Ramos (cell line): Measurements from ENCODE around the gene SSBP4.

Experiments used
- in situ Hi-C: fragments of 300-500 bp; cut with MboI; formaldehyde crosslinking; loops from one replicate; pipeline ENCODE4 v1.14.3; 2022; ENCODE audit warnings: low sequenced_read_pairs; ENCODE audit not compliant: unreplicated experiment

Gene SSBP4

DNA sequence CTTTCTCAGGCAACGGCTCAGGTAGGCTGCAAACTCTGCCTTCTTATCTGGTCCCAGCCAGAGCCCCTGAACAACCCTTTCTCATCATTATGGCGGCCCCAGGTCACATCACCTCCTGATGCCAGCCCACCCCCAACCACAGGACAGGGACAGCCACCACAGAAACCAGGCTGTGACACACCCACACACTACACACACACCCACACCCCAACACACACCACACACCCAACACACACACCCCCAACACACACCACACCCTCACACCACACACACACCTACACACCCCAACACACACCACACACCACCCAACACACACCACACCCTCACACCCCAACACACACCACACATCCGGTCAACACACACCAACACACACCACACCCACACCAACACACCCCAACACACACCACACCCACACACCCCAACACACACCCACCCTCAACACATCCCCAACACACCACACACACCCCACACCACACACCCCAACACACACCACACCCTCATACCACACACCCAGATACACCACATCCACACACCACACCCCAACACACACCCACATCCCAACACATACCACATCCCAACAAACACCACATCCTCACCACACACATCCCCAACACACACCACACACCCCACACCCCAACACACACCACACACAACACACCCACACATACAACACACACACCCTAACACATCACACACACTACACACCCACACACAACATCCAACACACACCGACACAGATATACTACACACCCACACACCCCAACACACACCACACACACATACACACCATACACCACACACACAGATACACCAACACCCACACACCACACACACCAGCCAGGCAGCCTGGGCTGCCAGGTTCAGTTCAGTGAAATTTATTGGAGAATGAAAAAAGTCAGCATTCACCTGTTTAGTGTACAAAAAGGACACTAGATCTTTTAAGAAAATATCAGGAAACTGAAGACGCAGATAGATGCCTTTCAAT is 22.9 kb downstream of the SSBP4 start:
- in situ Hi-C loops: no loop called here

DNA sequence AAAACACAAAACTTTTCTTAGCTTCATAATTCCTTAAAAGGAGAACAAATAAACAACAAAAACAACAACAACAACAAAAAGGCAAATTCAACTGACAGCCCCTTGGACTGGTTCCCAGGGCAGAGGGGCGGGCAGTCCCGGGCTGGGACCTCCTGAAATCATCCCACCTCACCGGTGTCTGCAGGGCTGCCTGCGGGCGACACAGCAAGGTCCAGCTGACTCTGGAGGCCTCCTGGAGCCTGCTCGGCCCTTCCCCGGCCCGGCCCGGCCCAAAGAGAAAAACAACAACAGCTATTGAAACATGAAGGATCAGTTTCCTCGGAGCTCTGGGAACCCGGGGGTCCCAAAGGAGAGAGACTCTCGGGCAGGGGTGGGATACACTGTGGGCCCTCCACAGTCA is 23.7 kb downstream of the SSBP4 start:
- in situ Hi-C loops: no loop called here

DNA sequence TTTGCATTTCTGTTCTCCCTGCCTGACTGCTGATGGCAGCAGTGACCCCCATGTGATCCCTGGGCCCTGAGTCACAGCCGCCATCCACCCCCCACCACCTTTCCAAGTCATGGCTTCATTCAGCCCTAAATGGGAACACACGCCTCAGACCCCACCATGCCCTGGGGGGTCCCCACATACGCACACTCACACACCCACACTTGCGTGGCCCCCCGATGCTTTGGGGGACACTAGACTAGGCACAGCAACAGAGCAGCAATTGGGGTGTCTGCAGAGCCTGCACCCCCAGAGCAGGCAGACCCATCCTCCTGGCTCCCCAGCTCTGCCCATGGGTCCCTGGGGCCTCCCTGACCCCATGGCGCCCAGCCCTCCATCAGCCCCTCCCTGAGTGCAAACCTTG is 24.2 kb downstream of the SSBP4 start:
- in situ Hi-C loops: no loop called here

DNA sequence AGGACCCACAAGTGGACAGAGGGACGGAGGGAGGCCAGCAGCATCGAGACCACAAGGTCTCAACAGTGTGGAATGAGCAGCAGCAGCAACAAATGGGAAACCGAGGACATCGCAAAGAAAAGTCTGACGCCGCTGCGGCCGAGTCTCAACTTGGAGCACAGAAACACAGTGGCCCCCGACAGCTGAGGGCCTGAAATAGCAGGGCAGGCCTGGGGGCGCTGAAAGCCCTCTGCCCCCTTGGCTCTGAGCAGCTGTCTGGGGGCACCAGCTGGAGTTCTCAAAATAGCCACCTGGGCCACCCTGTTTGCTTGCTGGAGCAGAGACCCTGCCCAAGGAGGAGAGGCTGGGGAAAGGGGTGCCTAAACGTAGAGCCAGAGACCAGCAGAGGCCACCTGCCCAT is 24.6 kb downstream of the SSBP4 start:
- in situ Hi-C loops: no loop called here

DNA sequence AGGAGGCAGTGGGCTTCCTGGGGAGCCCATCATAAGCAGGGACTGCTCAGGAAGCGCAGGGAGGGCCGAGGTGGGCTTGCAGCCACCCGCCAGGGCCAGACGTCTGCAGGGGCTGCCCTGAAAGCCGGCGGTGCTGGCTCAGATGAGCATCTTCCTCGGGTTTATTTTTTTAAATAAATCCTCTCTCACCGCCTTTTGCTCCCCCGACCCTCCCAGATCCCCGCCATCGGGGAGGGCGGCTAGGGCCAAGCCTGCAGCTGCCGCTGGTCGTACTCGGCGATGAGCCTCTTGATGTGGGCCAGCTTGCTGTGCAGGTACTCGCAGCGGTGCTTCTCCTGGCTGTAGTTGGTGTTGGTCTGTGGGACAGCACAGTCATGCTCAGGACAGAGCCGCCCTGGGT is 25.3 kb downstream of the SSBP4 start:
- in situ Hi-C loops: no loop called here

DNA sequence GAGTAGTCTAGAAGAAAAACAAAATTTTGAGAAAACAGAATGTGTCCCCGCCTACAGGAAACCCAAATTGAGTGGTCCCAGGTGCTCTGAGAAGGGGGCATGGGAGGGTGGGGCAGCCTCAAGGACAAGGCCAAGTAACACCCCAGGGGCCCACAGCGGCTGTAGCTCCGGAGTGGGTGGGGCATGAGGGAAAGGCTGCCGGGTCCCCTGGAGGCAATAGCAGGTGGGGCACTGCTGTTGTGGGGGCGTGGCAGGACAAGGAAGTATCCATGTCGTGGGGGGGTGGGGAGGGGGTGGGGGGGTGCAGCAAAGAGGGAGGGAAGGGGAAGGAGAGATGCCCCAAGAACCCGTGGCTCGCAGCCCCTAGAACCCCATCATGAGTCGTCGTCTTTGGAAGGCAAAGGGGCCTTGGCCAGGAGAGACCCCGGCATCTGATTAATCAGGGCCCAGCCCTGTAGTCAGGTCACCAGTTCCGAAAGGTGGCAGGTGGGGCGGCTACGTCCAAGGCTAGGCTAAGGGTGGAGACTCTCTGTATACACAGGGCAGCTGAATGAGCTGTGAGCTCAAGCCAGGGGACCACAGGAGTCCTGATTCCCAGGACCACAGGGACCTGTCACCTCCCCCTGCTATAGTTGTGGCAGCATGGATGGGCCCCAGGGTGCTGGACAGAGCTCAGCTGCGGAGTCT is 26.2 kb downstream of the SSBP4 start:
- in situ Hi-C loops: no loop called here

DNA sequence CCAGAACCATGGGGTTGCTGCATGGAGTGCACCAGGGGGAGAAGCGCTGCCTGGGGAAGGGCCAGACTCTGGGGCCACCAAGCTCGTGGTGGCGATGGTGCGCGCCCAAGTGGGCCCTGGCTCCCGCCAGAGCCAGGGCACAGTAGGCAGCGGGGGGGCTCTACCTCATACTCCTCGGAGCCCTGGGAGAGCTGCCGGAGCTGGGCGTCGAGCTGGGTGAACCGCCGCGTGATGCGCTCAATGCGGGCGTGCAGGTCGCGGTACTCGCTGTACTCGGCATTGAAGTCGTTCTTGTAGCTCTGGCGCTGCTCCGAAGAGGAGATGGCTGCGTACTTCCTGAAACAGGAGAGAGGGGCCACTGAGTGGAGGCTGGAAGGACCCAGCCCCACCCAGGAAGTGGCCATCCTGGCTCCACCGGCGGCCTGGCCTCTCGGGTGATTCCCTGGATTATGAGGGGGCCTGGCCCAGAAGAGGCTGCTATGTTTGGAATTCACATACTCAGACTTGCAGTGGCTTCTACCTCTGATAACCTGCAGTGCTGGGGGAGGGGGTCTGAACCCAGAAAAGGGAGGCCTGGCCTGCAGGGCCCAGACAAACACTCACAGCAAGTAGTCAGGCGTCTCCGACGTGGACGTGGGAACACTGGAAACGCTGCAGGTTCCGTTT is 27.1 kb downstream of the SSBP4 start:
- in situ Hi-C loops: no loop called here

DNA sequence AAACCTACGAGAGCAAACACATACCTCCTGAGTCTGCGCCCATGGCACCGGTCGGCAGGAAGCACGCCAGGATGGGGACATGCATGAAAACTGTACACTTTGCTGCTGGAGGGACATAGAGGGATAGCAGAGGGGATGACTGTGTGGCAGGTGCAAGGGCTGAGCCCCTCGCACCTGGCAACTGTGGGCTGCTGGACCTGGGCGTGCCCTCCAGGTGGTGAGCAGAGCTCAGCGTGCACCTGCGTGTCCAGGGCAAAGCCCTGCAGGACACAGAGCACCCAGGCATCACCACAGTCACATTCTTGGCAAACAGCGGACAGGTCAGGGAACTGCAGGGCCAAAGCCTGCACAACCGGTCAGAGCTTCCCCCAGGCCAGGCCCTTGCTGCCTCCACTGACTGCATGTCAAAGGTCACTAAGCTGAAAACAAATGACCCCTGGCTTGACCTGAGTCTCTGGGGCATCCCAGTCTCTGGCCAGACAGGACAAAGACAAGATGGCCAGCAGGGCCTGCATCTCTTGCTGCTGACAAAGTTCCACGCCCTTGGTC is 27.7 kb downstream of the SSBP4 start:
- in situ Hi-C loops: no loop called here

DNA sequence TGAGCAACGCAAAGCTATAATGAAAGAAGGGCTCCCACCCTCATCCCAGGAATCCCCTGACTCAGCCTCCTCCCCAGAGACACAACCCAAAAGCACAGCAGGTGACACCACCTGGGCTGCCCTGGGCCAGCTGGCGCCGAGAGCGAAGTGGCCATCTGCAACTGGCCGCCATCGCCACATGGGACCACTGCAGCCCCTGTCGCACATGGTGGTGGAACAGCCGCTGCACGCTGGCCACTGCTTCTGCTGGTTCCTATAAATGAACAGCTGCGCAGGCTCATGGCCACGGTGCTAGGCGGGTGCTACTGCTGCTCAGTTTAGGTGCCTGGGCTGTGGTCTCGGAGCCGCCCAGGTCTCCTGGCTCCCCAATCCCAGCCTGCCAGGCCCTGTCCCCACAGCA is 30.4 kb downstream of the SSBP4 start:
- in situ Hi-C loops: no loop called here

DNA sequence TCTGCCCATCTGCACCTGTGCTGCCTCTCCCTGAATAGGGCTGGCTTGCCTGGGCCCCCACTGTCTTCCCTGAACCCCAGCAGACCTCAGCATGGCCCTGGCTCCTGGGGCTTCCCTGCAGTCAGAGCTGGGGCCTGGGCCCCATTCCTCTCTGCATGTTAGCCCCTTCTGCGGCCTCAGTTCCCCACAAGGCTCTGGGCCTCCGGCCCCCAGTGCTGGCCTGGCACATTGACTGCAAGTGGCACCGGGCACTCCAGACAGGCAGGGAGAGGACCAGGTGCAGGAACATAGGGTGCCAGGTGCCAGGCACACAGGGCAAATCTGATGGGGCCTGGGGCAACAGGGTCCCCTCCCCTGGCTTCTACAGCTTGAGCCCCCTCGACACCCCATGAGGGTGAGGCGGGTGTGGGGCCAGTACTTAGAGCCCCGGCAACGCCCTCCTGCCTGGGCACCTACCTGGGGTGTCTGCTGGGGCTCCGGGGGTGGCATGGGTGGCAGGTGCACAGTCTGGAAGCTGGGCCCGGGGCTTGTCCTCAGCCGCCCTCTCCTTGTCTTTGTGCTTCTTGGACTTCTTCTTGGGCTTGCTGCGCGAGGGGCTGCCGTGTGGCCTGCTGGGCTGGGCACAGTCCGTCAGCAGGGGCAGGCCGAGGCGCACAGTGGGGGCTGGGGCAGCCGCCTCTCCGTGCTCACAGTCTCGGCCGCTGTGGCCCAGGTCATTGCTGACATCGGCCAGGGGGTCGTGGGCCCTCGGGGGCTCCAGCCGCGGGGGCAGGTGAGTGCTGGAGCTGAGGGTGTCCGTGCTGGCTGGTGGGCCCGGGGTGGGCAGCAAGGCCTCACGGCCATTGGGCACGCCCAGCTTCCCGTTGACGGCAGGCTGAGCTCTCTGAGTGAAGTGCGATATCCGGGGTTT is 31.1 kb downstream of the SSBP4 start:
- in situ Hi-C loops: loop anchor here (5.0 to 10.0 kb wide), 2 partner anchors 232 to 405 kb away; partner anchors contain the start of gene CRTC1

DNA sequence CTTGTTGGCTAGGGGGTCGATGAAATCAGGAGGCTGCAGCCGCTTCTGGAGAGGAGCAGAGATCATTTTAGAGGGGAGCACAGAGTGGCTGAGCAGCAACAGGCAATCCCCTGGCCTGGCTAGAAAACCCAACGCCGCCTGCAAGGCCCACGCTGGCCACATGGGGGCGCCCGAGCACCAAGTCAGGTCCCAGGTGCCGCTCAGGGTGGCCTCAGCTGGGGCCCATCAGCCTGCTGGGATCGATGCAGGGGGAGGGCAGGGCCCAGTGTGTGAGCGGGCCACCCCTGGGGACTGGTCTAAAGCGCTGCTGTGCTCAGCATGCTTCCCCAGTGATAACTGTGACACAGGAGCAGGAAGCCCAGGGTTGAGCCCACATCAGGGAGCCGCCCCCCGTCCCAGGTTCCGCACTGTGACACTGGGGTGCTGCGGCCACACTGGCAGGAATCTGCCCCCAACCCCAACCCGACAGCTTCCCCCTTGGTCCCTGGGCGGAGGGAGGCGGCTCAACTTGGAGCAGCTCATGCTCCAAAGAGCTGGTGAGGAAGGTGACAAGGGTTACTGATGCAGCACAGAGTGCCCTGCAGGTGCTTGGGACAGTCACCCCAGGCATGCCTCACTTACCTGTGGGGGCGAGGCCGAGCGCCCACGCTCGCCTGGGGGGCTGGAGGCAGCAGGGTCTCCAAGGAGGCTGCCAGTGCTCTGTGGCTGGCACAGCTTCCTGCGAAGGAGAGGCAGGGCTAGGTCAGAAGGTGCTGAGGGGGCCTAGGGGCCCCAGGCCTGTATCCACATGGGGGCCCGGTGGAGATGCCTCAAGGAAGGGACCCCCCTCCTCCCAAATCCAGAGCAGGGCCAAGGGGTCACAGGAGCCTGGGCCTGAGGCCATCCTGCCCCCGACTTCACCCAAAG is 32.0 kb downstream of the SSBP4 start:
- in situ Hi-C loops: loop anchor here (5.0 to 10.0 kb wide), 2 partner anchors 231 to 404 kb away; partner anchors contain the start of gene CRTC1

DNA sequence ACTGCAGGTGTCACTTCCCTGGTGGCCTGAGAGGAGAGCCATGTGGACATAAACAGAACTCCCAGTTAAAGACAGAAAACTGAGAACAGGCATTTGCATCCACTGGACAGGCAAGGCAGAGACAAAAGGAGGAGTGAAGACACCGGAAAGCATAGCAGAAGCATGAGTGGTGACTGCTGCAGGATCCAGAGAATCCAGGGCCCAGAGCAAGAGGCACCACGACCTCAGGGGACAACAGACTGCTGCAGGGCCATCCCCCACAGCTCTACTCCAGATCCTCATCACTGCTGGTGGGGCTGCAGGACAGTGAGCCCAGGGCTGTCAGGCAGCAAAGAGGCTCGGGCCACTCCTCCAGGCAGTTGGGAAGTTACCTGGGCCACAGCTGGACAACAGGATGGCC is 33.2 kb downstream of the SSBP4 start:
- in situ Hi-C loops: loop anchor here (5.0 to 10.0 kb wide), 2 partner anchors 230 to 402 kb away; partner anchors contain the start of gene CRTC1

DNA sequence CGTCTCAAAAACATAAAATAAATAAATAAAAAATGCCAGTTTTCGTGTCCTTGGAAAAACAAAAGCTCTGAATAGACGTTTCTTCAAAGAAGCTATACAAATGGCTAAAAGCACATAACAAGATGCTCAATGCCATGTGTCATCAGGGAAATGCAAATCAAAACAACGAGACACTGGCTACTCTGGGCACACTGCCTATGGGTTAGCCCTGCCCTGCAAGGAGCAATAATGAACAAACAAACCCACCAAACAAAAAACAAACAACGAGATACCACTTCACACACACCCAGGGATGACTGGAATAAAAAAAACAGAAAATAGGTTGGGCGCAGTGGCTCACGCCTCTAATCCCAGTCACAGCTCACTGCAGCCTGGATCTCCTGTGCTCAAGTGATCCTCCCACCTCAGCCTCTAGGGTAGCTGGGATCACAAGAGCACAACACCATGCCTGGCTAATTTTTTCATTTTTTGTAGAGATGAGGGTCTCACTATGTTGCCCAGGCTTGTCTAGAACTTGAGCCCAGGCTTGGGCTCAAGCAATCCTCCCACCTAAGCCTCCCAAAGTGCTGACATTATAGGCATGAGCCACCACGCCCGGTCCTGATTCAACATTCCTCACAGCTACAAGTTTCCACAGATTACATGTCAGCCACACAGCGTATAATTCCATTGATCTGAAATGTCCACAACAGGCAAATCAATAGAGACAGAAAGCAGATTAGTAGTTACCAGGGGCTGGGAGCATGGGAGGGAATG is 34.2 kb downstream of the SSBP4 start:
- in situ Hi-C loops: loop anchor here (5.0 to 10.0 kb wide), 2 partner anchors 229 to 401 kb away; partner anchors contain the start of gene CRTC1

DNA sequence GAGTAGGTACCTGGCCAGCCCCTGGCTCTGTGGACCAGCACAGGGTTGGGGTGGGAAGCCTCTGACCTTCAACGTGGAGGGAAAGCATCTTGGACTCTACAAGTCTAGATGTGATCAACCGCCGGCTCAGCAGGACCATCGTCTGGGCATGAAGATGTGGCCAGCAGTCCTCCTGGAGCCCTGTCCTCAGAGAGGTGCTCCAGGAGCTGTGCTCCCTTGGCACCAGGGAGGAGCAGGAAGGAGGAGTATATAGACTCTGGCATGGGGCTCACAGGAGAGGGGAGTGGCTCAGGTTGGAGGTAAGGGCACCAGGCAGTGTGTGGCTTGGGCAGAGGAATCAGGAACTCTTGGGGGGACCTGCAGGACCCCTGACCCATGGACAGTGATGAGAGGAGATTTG is 37.1 kb downstream of the SSBP4 start:
- in situ Hi-C loops: loop anchor here (10.0 kb wide), 1 partner anchor 399 kb away; no protein-coding TSS in a partner anchor

DNA sequence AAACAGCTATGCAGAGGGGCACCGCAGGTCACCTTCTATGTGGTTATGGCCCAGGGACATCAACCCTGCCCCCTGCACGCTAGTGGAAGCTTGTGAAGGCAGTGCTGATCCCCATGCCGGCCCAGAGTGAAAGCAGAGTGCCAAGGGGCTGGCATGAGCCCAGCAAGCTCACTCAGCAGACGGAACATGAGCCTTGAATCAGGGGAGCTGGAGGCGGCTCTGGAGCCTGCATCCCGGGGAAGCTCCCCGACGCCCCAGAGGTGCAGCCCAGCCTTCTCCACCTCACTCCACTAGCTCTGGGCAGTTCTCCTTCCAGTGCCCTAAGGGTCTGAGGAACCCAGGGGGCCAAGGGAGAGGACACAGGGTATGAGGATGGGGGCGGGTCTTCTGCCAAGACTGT is 37.8 kb downstream of the SSBP4 start:
- in situ Hi-C loops: loop anchor here (10.0 kb wide), 1 partner anchor 398 kb away; no protein-coding TSS in a partner anchor

DNA sequence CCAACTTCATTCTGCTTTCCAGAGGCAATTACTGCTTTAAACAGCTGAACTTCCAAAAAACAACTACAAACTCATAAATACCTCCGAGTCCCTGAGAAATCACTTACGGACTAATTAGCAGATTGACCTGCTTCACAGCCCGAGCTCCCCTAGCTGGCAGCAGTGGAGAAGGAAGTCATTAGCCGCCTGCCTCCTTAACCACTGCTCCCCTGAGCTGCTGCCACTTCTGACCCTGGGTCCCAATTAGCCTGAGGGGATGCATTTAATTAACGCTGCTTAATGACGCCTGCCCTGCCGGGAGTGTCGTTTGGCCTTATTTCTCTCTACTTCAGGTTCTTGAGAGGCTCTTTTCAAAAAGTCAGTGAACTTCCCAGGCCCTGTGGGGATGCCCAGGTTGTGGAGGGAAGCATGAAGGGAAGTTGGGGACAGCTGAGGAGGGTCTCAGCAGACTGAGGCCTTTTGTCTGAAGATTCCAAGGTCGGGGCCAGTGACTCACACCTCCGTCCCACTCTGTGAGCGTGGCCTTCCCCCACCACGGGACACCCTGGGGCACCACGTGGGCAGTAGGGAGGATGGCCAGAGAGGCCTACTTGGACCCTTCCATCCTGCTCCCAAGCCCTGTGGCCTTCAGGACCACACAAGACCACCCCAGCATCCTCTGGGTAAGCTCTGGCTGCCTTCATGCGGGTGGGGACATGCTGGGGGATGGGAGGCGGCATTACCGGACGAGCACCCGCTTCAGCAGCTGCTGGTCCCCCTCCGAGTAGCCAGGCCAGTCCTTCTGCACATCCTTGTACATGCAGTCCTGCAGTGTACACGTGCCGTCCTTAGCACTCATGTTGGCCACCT is 38.5 kb downstream of the SSBP4 start:
- in situ Hi-C loops: loop anchor here (10.0 kb wide), 1 partner anchor 397 kb away; no protein-coding TSS in a partner anchor
